ENCODE data around the gene EMILIN3. TPM values are rescaled to one million over a fixed set of nuclear protein-coding genes. Genes with fewer than 3 reads are reported as not detected.

The EMILIN3 gene
- total and polyA plus RNA-seq, 2 of the 4 experiments (the other 2 are of a cell fraction) = under 0.01 to 0.07 TPM

- no peak overlapping the region for H2BK5ac ChIP-seq (ENCODE audit: low read depth, low read length, poor library complexity, severe bottlenecking)
- H4K8ac ChIP-seq (ENCODE audit: low read depth in 2 of 2, low read length in 2 of 2) = no peak overlapping the region
- POLR2A ChIA-PET (ENCODE audit: unreplicated experiment) = no interaction called here
- H2BK120ac ChIP-seq (ENCODE audit: low read depth, low read length) = no peak overlapping the region
- H3K14ac ChIP-seq (replicated peaks; ENCODE audit: low read depth, low read length) = no peak overlapping the region
- H3K27me3 ChIP-seq (ENCODE audit: control insufficient read depth, insufficient read depth, low read length) = no peaks in the 10 kb centered on the region
- no peak overlapping the region for H2BK15ac ChIP-seq (ENCODE audit: low read depth, low read length)
- H3K4ac ChIP-seq (ENCODE audit: low read depth, low read length) = no peak overlapping the region
- ATAC-seq (ENCODE audit: low read depth) (no peak), DNase-seq (no peak)
- CTCF ChIA-PET = interaction anchor here (0.7 kb wide), 1 partner anchor 61 kb away, joined by 3 read pairs; no protein-coding TSS in a partner anchor
- H3K23ac ChIP-seq (ENCODE audit: low read depth, low read length) = no peak overlapping the region
- no peak overlapping the region for H2BK20ac ChIP-seq (ENCODE audit: low read depth, low read length)
- no peak overlapping the region for H2AK5ac ChIP-seq (ENCODE audit: low read depth, low read length)
- H2AK9ac ChIP-seq (replicated peaks; ENCODE audit: low read depth, low read length, poor library complexity) = no peak overlapping the region
- H2AFZ ChIP-seq (replicated peaks; ENCODE audit: low read length, poor library complexity) = no peak overlapping the region
- peaks cover 6% of the 10 kb centered on the region; the same call in 1 of the 2 replicates for H3K4me1 ChIP-seq (ENCODE audit: control insufficient read depth, insufficient read depth, low read length)
- H3K9ac ChIP-seq (ENCODE audit: low read depth, low read length) = no peak overlapping the region
- WGBS, 2 experiments (ENCODE audit: extremely low coverage in 2 of 2, insufficient read length in 1 of 2) = 88% methylated on average over 3 of the region's 7 CpGs; no CpG with 5 or more reads in 1 of the 2 experiments
- no peak overlapping the region for H3K4me2 ChIP-seq (ENCODE audit: low read depth, low read length)
- no peak overlapping the region for H3K56ac ChIP-seq (ENCODE audit: extremely low read depth, insufficient read depth, low read length)
- H3K27ac ChIP-seq (ENCODE audit: insufficient read depth, low read length) = no peak overlapping the region
- H3K79me1 ChIP-seq (ENCODE audit: low read depth in 1 of 2, low read length in 2 of 2) = no peaks in the 10 kb centered on the region
- H4K91ac ChIP-seq (ENCODE audit: insufficient read depth, low read depth, low read length) = no peak overlapping the region
- H3K18ac ChIP-seq (ENCODE audit: low read depth, low read length) = no peak overlapping the region
- in situ Hi-C loops (cut with MboI; ENCODE audit: low sequenced_read_pairs) (loop anchor here (10.0 kb wide), 1 partner anchor 375 kb away; no protein-coding TSS in a partner anchor), intact Hi-C loops (cut with micrococcal nuclease) (loop anchor here (10.0 kb wide), 1 partner anchor 345 kb away; no protein-coding TSS in a partner anchor), dilution Hi-C loops (cut with HindIII; ENCODE audit: low sequenced_read_pairs, unreplicated experiment) (no loop called here)
- no peaks in the 10 kb centered on the region; the same call in 1 of the 2 replicates for H3K36me3 ChIP-seq (ENCODE audit: control insufficient read depth, insufficient read depth, low read length)
- H3K4me3 ChIP-seq (ENCODE audit: insufficient read depth, low read depth, low read length) = no peak overlapping the region
- TF ChIP-seq CTCF (conservative IDR thresholded peaks at IDR 0.05; ENCODE audit: low read depth, low read length) (no peak), RFX5 (IDR thresholded peaks at IDR 0.05; ENCODE audit: low read depth, low read length) (no peak), FOS (IDR thresholded peaks at IDR 0.05; ENCODE audit: low read depth, low read length) (no peak), RCOR1 (IDR thresholded peaks at IDR 0.05; ENCODE audit: insufficient replicate concordance, low read length) (no peak), CHD1 (IDR thresholded peaks at IDR 0.05; ENCODE audit: low read depth, low read length) (no peak), ELK1 (IDR thresholded peaks at IDR 0.05; ENCODE audit: borderline replicate concordance, low read depth, low read length) (no peak), POLR2A (IDR thresholded peaks at IDR 0.05; ENCODE audit: low read depth, low read length) (no peak), USF2 (IDR thresholded peaks at IDR 0.05; ENCODE audit: low read depth, low read length) (no peak), MAFK (IDR thresholded peaks at IDR 0.05; ENCODE audit: low read depth, low read length) (no peak), MXI1 (IDR thresholded peaks at IDR 0.05; ENCODE audit: borderline replicate concordance, low read depth, low read length) (no peak), CEBPB (IDR thresholded peaks at IDR 0.05; ENCODE audit: low read depth, low read length) (no peak), MAZ (IDR thresholded peaks at IDR 0.05; ENCODE audit: borderline replicate concordance, low read depth, low read length) (no peak), SMC3 (IDR thresholded peaks at IDR 0.05; ENCODE audit: low read depth, low read length) (no peak), NFE2L2 (IDR thresholded peaks at IDR 0.05; ENCODE audit: low read depth, low read length) (no peak), BHLHE40 (IDR thresholded peaks at IDR 0.05; ENCODE audit: low read depth, low read length) (no peak), RAD21 (IDR thresholded peaks at IDR 0.05; ENCODE audit: low read length) (no peak)
- no peaks in the 10 kb centered on the region; the same call in 1 of the 2 replicates for H3K9me1 ChIP-seq (ENCODE audit: insufficient read depth, low read length)
- H4K20me1 ChIP-seq (ENCODE audit: insufficient read depth, low read length) = no peaks in the 10 kb centered on the region
- no TSS peak for BruUV-seq (replicated peaks)
- H3K9me3 ChIP-seq (ENCODE audit: control insufficient read depth, insufficient read depth, low read length) = no peaks in the 10 kb centered on the region
- H4K5ac ChIP-seq (ENCODE audit: low read depth, low read length) = no peak overlapping the region
Observed at GRCh38 chr20:41349943-41350342, 16.7 kb downstream of the EMILIN3 start.

All from IMR-90 (cell line).